ENCODE results near the gene FANCE. TPM values are rescaled to one million over a fixed set of nuclear protein-coding genes. Genes with fewer than 3 reads are reported as not detected.

FANCE gene
- total RNA-seq, 4 donors from 2014 or later = 4.1 to 6.6 (median 6.2) TPM

DNA sequence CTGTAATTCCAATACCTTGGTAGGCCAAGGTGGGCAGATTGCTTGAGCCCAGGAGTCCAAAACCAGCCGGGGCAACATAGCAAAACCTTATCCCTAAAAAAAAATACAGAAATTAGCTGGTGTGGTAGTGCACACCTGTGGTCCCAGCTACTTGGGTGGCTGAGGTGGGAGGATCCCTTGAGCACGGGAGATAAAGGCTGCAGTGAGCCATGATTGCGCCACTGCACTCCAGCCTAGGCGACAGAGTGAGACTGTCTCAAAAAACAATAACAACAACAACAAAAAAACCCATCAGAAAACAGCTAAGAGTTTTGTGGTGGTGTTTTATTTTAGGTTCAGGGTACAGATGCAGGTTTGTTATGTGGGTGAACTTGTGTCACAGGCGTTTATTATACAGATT is 42.9 kb upstream of the FANCE start:
- 74 to 76% methylated on average over 5 of the region's 5 CpGs for WGBS, 2 donors
- no peaks in the 10 kb centered on the region for H3K9me3 ChIP-seq
- H3K4me1 ChIP-seq = peaks cover 17 to 25% of the 10 kb centered on the region in 2 donors
- TF ChIP-seq, protein P1, sequence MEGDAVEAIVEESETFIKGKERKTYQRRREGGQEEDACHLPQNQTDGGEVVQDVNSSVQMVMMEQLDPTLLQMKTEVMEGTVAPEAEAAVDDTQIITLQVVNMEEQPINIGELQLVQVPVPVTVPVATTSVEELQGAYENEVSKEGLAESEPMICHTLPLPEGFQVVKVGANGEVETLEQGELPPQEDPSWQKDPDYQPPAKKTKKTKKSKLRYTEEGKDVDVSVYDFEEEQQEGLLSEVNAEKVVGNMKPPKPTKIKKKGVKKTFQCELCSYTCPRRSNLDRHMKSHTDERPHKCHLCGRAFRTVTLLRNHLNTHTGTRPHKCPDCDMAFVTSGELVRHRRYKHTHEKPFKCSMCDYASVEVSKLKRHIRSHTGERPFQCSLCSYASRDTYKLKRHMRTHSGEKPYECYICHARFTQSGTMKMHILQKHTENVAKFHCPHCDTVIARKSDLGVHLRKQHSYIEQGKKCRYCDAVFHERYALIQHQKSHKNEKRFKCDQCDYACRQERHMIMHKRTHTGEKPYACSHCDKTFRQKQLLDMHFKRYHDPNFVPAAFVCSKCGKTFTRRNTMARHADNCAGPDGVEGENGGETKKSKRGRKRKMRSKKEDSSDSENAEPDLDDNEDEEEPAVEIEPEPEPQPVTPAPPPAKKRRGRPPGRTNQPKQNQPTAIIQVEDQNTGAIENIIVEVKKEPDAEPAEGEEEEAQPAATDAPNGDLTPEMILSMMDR (IDR thresholded peaks at IDR 0.05) = no peak
- no peak for TF ChIP-seq POLR2A (IDR thresholded peaks at IDR 0.05)
- intact Hi-C loops (cut with DNase I) = no loop called here
- DNase-seq = no peak
- H3K27me3 ChIP-seq = no peaks in the 10 kb centered on the region
- no peak overlapping the region for H3K4me3 ChIP-seq (replicated peaks in 1 of 3)
- peak overlapping the region in 2 of 3 donors; percentile 18 to 28 for H3K27ac ChIP-seq
- peaks cover 11 to 17% of the 10 kb centered on the region in 2 donors for H3K36me3 ChIP-seq

DNA sequence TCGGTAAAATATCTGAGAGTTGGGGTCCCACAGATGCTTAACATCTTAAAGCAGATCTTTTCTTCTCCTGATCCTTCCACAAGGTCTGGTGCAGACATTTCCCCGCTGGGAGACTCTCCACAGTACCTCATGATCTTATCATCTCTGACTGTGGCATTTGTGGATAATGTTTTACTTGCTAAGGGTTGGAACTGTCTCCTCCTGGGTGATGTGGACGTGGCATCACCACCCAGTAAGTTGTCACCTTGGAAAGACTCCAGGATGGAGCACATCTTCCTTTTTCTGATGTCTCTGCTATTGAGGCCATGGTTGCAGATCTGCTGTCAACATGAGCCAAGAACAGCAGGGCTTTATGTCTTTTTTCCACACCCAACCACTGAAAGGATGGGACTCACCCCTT is 42.0 kb upstream of the FANCE start:
- TF ChIP-seq POLR2A (IDR thresholded peaks at IDR 0.05) = no peak
- Histone ChIP-seq H3K27me3 (no peaks in the 10 kb centered on the region), H3K4me1 (peaks cover 25 to 31% of the 10 kb centered on the region in 2 donors), H3K36me3 (peaks cover 11 to 17% of the 10 kb centered on the region in 2 donors), H3K27ac (peak overlapping the region in 2 of 3 donors; percentile 18 to 28), H3K4me3 (replicated peaks in 1 of 3) (no peak overlapping the region), H3K9me3 (no peaks in the 10 kb centered on the region)
- intact Hi-C loops (cut with DNase I) = loop anchor here (5.0 kb wide), 1 partner anchor 68 kb away; the partner anchor contains the start of gene PPARD
- no peak for DNase-seq
- WGBS, 2 donors = 62 to 67% methylated on average over 3 of the region's 3 CpGs

DNA sequence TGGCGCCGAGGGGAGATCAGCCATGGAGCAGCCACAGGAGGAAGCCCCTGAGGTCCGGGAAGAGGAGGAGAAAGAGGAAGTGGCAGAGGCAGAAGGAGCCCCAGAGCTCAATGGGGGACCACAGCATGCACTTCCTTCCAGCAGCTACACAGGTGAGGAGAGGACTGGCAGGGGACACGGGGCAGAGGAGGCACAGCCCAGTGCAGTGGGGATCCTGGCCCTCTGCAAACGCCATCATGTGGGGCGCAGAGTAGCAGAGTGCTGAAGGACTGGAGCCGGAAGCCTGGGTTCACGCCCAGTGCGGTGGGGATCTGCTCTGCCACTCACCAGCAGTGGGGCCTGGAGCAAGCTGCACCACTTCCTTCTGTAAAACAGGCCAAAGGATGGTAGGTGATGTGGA is 41.1 kb upstream of the FANCE start:
- H3K4me3 ChIP-seq (replicated peaks in 1 of 3) = no peak overlapping the region
- peaks cover 25 to 27% of the 10 kb centered on the region in 2 donors for H3K4me1 ChIP-seq
- 85 to 91% methylated on average over 9 of the region's 9 CpGs for WGBS, 2 donors
- peaks cover 11 to 17% of the 10 kb centered on the region in 2 donors for H3K36me3 ChIP-seq
- no peaks in the 10 kb centered on the region for H3K9me3 ChIP-seq
- TF ChIP-seq POLR2A (IDR thresholded peaks at IDR 0.05) = no peak
- TF ChIP-seq, protein P1 (IDR thresholded peaks at IDR 0.05) = no peak
- H3K27ac ChIP-seq = no peak overlapping the region
- no peaks in the 10 kb centered on the region for H3K27me3 ChIP-seq
- no peak for DNase-seq
- intact Hi-C loops (cut with DNase I) = loop anchor here (5.0 kb wide), 1 partner anchor 69 kb away; the partner anchor contains the start of gene PPARD

DNA sequence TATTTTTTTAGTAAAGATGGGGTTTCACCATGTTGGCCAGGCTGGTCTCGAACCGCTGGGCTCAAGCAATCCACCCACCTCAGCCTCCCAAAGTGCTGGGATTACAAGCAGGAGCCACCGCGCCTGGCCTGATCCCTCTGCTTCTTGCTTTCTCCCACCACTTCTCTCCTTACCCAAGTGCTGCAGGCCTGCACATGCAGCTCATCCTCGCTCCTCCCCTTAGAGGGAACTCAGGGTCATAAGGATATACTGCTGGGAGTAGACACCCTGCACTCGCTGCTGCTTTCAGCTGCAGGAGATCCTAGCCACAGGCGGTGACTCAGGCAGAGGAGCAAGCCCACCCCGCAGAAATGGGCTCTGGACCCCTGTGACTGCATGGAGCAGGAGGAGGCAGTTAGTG is 40.0 kb upstream of the FANCE start:
- H3K36me3 ChIP-seq = peaks cover 11 to 17% of the 10 kb centered on the region in 2 donors
- H3K9me3 ChIP-seq = no peaks in the 10 kb centered on the region
- peaks cover 25 to 27% of the 10 kb centered on the region in 2 donors for H3K4me1 ChIP-seq
- H3K27ac ChIP-seq = no peak overlapping the region
- H3K4me3 ChIP-seq (replicated peaks in 1 of 3) = no peak overlapping the region
- intact Hi-C loops (cut with DNase I) = loop anchor here (5.0 kb wide), 1 partner anchor 70 kb away; the partner anchor contains the start of gene PPARD
- TF ChIP-seq, protein P1 (IDR thresholded peaks at IDR 0.05) = no peak
- no peak for TF ChIP-seq POLR2A (IDR thresholded peaks at IDR 0.05)
- DNase-seq = no peak
- H3K27me3 ChIP-seq = no peaks in the 10 kb centered on the region
- WGBS, 2 donors = 93 to 97% methylated on average over 8 of the region's 8 CpGs

DNA sequence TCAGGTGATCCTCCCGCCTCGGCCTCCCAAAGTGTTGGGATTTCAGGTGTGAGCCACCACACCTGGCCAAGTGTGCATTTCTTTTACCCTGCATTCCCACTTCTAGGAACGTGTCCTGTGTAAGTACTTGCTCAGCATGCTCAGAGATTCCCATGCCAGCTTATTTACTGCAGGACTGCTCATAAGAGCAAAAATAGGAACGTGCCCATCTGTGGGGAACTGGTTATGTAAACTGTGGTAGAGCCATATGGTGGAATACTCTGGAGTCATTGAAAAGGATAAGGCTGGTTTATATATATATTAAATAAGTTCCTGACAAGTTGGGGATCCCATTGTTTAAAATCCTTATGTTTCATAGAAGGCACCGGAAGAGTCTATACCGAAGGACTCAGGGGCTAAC is 38.2 kb upstream of the FANCE start:
- Histone ChIP-seq H3K9me3 (no peaks in the 10 kb centered on the region), H3K4me3 (replicated peaks in 1 of 3) (no peak overlapping the region), H3K4me1 (peaks cover 16 to 18% of the 10 kb centered on the region in 2 donors), H3K36me3 (peaks cover 16 to 21% of the 10 kb centered on the region in 2 donors), H3K27ac (no peak overlapping the region), H3K27me3 (no peaks in the 10 kb centered on the region)
- intact Hi-C loops (cut with DNase I) = loop anchor here (5.0 kb wide), 1 partner anchor 72 kb away; the partner anchor contains the start of gene PPARD
- no peak for DNase-seq
- TF ChIP-seq POLR2A (IDR thresholded peaks at IDR 0.05) = no peak
- TF ChIP-seq, protein P1 (IDR thresholded peaks at IDR 0.05) = no peak
- 92 to 95% methylated on average over 6 of the region's 6 CpGs for WGBS, 2 donors
